Thoracic aorta (tissue), 2 donors: Measurements from ENCODE around the gene DLX4. TPM values are rescaled to one million over a fixed set of nuclear protein-coding genes. Genes with fewer than 3 reads are reported as not detected.
A peak's percentile ranks its signal among the peaks of the same experiment; 100 is the strongest.

Experiments used
- ATAC-seq: fragments of 150-250 bp; one replicate; pipeline ENCODE4 v1.8.0; 2017; ENCODE audit warnings: low read depth; ENCODE audit not compliant: insufficient number of reproducible peaks, low FRiP score
- DNase-seq: peaks from one replicate; pipeline ENCODE4 v3.0.0-alpha.2; 2020; ENCODE audit warnings: low spot score
- H3K27ac ChIP-seq, 2 donors: fragments of 200-600 bp; sonication (generic); 1 replicate in 1 of 2; 2 replicates in 1 of 2; pipeline ENCODE4 v1.5.1; 2016; ENCODE audit warnings: mild to moderate bottlenecking in 2 of 2, moderate library complexity in 2 of 2
- H3K27me3 ChIP-seq: fragments of 200-600 bp; sonication (generic); replicated peaks from 2 replicates; pipeline ENCODE4 v1.6.0; 2016; ENCODE audit warnings: mild to moderate bottlenecking; ENCODE audit not compliant: insufficient read depth
- H3K36me3 ChIP-seq: fragments of 200-600 bp; sonication (generic); one replicate; pipeline ENCODE4 v1.5.1; 2016
- H3K4me1 ChIP-seq, 2 donors: fragments of 200-600 bp; sonication (generic); 1 replicate in 1 of 2; 2 replicates in 1 of 2; pipeline versions ENCODE4 v1.5.1 to v1.6.0; 2016; ENCODE audit warnings: low read depth in 2 of 2, mild to moderate bottlenecking in 1 of 2; ENCODE audit not compliant: control insufficient read depth in 1 of 2
- H3K4me3 ChIP-seq: fragments of 200-600 bp; sonication (generic); 2 replicates; pipeline ENCODE4 v1.5.1; 2016; ENCODE audit warnings: mild to moderate bottlenecking
- H3K9me3 ChIP-seq: fragments of 200-600 bp; sonication (generic); 2 replicates; pipeline ENCODE4 v1.5.1; 2016
- CTCF ChIP-seq: fragments of 200-600 bp; sonication (generic); IDR thresholded peaks from one replicate; pipeline ENCODE4 v1.5.1; 2019; ENCODE audit warnings: antibody characterized with exemption
- total RNA-seq, 2 donors: library from RNA; depleted of rRNA; stranded (reverse); fragments of >200 nt; gene quantifications; one replicate each; pipeline versions ENCODE4 v1.1.0 to v1.2.3, GENCODE V29; 2016

Gene DLX4
- total RNA-seq, 2 donors from 2014 or later = not detected

- DNase-seq = no peak
- no peaks in the 10 kb centered on the region for H3K27me3 ChIP-seq
- no peak for ATAC-seq
- no peaks in the 10 kb centered on the region for H3K4me1 ChIP-seq
- no peaks in the 10 kb centered on the region for H3K9me3 ChIP-seq
- H3K27ac ChIP-seq = no peak overlapping the region
- H3K4me3 ChIP-seq = no peak overlapping the region
- no peaks in the 10 kb centered on the region for H3K36me3 ChIP-seq
- TF ChIP-seq CTCF = no peak
Measured at GRCh38 chr17:49946964-49947584, 21.9 kb upstream of the DLX4 start.

- H3K9me3 ChIP-seq = no peaks in the 10 kb centered on the region
- no peak for ATAC-seq
- no peaks in the 10 kb centered on the region for H3K36me3 ChIP-seq
- H3K27me3 ChIP-seq = no peaks in the 10 kb centered on the region
- DNase-seq = no peak
- no peak overlapping the region for H3K4me3 ChIP-seq
- H3K4me1 ChIP-seq = no peaks in the 10 kb centered on the region
- H3K27ac ChIP-seq = no peak overlapping the region
- TF ChIP-seq CTCF = no peak
Measured at GRCh38 chr17:49949634-49950033, 19.4 kb upstream of the DLX4 start.

- ATAC-seq = no peak
- Histone ChIP-seq H3K4me3 (no peak overlapping the region), H3K27ac (no peak overlapping the region), H3K9me3 (no peaks in the 10 kb centered on the region), H3K4me1 (no peaks in the 10 kb centered on the region), H3K27me3 (no peaks in the 10 kb centered on the region), H3K36me3 (no peaks in the 10 kb centered on the region)
- TF ChIP-seq CTCF = no peak
- DNase-seq = no peak
Measured at GRCh38 chr17:49951362-49952082, 17.5 kb upstream of the DLX4 start.

- H3K4me3 ChIP-seq = no peak overlapping the region
- DNase-seq (peak; percentile 25), ATAC-seq (no peak)
- no peaks in the 10 kb centered on the region for H3K4me1 ChIP-seq
- H3K27ac ChIP-seq = no peak overlapping the region
- no peaks in the 10 kb centered on the region for H3K27me3 ChIP-seq
- TF ChIP-seq CTCF = peak; percentile 67
- H3K9me3 ChIP-seq = no peaks in the 10 kb centered on the region
- H3K36me3 ChIP-seq = no peaks in the 10 kb centered on the region
Measured at GRCh38 chr17:49952209-49952911, 16.6 kb upstream of the DLX4 start.

- Histone ChIP-seq H3K4me1 (no peaks in the 10 kb centered on the region), H3K9me3 (no peaks in the 10 kb centered on the region), H3K27ac (no peak overlapping the region), H3K27me3 (no peaks in the 10 kb centered on the region), H3K4me3 (no peak overlapping the region), H3K36me3 (no peaks in the 10 kb centered on the region)
- no peak for TF ChIP-seq CTCF
- no peak for DNase-seq
- ATAC-seq = no peak
Measured at GRCh38 chr17:49952912-49953497, 16.0 kb upstream of the DLX4 start.
